NCI-H2107 (cell line): ENCODE results near the gene MARCHF5.
"Not testable (repeated sequence)": the region's sequence is repeated elsewhere in the genome, so short reads cannot be mapped to it uniquely, and the experiment has no call there.

Experiments used
- DNase-seq: peaks from one replicate; lab custom pipeline; 2025; lab: John Stamatoyannopoulos, UW

The MARCHF5 gene

DNA sequence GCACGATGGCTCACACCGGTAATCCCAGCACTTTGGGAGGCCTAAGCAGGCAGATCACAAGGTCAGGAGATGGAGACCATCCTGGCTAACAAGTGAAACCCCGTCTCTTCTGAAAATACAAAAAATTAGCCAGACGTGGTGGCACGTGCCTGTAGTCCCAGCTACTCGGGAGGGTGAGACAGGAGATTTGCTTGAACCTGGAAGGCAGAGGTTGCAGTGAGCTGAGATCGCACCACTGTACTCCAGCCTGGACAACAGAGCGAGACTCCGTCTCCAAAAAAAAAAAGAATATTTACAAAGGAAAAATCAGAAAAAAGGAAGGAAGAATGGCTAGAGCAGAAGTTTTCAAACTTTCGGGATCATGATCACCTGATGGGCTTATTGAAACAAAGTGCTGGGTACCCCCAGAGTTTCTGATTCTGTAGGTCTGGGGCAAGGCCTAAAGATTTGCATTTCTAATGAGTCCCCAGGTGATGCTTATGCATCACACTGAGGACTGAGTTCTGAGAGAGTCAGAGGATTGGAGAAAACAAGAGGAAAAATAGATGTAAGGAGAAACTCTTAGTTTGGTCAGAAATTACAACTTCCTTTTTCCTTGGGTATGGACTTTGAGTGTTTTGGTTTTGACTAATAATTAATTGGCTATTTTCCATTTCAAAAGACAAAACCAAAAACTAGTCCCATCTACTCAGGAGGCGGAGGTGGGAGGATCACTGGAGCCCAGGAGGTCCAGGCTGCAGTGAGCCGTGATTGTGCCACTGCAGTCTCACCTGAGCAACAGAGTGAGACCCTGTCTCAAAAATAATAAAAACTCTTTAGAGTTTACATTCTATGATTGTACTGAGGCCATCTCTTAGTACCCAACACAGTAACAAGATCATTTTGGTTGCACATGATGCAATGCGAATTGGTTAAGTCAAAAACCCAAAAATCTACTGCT is 14.4 kb downstream of the MARCHF5 start:
- no peak for DNase-seq

DNA sequence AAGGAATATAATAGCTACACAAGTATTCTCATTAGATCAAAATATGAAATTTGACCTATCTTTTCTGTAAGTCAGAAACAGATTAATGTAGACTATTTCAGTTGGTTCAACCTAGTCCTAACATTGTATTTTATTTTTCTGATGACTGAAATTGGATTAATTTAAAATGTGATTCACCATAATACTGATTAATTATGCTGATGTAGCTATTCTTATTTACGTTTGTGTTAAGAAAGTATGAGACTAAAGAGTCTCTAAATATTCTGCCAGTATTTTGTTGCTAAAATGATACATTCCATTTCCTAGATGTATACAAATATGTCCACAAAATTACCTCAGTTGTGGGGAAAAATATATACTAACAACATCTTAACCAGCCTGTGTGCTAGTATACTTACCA is 18.3 kb downstream of the MARCHF5 start:
- DNase-seq = no peak

DNA sequence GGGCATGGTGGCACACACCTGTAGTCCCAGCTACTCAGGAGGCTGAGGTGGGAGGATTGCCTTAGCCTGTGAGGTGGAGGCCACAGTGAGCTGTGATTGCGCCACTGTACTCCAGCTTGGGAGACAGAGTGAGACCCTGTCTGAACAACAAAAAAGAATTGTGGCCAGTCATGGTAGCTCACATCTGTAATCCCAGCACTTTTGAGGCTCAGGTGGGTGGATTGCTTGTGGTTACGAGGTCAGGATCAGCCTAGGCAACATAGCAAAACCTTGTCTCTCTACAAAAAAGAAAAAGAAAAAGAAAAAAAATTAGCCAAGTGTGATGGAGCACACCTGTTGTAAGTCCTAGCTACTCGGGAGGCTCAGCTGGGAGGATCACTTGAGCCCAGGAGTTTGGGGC is 22.8 kb downstream of the MARCHF5 start:
- no peak for DNase-seq

DNA sequence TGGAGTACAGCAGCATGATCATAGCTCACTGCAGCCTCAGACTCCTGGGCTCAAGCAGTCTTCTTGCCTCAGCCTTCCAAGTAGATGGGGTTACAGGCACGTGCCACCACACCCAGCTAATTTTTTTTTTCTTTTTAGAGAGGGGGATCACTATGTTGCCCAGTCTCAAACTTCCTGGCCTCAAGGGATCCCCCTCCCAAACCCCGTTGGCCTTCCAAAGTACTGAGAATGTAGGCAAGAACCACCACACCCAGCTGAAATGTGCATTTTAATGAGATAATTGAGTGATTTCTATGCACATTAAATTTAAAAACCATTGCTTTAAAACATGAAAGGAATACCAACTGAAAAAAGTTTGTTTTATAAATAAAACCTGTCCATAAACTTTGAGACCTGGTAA is 25.6 kb downstream of the MARCHF5 start:
- DNase-seq = no peak

DNA sequence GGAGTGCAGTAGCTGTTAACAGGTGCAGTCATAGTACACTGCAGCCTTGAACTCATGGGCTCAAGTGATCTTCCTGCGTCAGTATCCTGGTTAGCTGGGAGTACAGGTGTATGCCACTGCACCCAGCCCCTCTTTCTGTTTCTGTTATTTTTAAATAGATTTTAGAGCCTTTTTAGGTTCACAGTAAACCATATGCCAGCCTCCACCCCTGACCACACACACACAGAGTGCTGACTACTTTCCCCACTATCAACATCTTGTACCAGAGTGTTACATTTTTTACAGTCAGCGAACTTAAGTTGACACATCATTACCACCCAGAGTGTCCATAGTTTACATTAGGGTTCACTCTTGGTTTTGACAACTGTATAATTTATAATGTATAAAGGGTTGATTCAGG is 32.1 kb downstream of the MARCHF5 start:
- no peak for DNase-seq

DNA sequence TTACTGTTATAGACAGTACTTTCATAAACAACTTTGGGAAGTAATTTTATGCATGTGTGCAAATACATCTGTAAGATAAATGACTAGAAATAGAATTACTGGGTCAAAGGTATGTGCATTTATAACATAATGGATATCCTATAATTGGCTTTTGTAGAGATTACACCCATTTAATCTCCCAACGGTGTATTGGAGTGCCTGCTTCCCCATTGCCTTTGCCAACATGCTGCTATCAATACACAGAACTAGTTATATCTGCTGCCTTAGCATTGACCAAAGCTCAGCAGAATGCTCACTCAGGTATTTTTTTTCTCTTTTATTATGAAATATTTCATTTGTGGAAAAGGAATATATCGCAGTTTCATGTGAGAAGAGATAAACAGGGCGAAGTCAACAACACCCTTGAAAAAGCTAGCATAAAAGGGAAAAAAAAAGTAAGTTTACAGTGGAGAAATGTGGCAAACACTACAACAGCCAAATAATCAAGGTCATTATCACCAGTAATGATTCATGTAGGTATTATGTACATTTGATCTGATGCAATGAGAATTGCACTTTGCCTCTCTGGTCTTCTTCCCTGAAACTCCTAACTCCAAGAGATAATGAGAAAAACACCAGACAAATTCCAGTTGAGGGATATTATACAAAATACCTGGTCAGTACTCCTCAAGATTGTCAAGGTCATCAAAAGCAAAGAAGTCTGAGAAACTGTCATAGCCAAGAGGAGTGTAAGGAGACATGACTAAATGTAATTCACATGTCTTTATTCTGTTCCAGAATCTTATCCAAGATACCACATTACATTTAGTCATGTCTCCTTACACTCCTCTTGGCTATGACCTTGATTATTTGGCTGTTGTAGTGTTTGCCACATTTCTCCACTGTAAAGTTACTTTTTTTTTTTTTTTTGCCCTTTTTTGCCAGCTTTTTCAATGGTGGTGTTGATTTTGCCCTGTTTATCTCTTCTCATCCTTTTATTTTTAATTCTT is 36.8 kb downstream of the MARCHF5 start:
- no peak for DNase-seq

DNA sequence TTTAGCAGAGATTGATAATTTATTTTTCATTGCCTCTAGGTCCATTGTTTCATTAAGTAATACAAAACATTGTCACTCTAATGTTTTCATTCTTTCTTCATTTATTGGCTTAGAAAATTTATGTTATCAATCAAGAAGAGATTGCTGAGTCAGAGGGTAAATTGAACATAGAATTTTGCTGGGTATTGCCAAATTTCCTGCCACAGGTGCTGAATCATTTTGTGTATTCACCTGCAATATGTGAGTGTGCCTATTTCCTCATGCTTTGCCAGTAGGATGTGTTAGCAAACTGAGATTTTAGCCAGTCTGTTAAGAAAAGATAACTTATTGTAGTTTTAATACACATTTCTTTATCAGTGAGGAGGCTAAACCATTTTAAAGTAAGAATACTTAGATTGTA is 38.0 kb downstream of the MARCHF5 start:
- no peak for DNase-seq

DNA sequence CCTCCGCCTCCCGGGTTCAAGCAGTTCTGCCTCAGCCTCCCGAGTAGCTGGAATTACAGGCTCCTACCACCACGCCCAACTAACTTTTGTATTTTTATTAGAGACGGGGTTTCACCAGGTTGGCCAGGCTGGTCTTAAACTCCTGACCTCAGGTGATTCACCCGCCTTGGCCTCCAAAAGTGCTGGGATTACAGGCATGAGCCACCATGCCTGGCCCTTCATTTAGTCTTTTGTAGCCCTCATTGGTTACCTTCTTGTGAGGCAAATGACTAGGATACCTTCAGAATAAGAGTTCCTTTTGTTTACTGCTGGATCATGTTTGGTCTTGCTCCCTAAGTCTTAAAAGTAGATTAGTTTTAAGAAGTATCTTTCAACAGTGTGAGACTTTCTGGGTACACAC is 39.0 kb downstream of the MARCHF5 start:
- not testable (repeated sequence) for DNase-seq

DNA sequence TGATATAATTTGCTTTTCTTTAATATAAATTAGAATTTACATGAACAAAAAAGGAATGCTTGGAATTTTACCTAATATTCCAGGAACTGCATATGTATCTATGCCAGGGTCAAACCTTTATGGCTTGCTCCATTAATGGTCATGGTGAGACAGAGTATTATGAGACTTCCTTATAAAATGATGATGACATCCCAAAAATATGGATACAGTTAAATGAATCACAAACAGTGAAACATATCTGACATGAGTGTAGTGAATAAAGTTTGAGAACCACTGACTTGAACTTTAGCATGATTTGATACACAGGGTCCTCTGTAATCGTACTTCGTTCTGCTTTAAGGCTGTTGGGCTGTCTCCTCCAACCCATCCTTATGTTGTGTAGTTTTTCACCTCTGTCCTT is 51.8 kb downstream of the MARCHF5 start:
- no peak for DNase-seq

DNA sequence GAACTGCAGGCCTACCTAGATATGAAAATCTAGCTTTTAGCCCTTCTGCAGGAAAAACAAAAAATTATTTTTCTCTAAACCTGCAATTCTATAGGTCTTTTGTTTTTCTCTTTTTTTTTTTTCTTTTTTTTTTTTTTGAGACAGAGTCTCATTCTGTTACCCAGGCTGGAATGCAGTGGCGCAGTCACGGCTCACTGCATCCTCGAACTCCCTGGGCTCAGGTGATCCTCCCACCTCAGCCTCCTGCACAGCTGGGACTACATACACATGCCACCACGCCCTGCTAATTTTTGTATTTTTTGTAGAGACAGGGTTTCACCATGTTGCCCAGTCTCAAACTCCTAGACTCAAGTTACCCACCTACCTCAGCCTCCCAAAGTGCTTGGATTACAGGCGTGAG is 54.6 kb downstream of the MARCHF5 start:
- DNase-seq = not testable (repeated sequence)

DNA sequence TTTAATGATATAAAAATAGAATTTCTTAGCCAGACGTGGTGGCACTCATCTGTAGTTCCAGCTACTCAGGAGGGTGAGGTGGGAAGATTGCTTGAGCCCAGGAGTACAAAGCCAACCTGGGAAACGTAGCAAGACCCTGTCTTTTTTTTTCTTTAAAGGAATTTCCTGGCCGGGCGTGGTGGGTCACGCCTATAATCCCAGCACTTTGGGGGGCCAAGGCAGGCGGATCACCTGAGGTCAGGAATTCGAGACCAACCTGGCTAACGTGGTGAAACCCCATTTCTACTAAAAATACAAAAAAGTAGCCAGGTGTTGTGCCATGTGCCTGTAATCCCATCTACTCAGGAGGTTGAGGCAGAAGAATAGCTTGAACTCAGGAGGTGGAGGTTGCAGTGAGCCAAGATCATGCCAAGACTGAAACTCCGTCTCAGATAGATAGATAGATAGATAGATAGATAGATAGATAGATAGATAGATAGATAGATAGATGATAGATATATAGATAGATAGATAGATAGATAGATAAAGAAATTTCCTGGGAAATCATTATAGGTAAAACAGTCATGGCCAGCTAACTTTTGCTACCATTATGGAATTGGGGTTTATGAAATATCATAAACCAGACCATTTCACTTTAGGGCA is 56.2 kb downstream of the MARCHF5 start:
- DNase-seq = not testable (repeated sequence)

DNA sequence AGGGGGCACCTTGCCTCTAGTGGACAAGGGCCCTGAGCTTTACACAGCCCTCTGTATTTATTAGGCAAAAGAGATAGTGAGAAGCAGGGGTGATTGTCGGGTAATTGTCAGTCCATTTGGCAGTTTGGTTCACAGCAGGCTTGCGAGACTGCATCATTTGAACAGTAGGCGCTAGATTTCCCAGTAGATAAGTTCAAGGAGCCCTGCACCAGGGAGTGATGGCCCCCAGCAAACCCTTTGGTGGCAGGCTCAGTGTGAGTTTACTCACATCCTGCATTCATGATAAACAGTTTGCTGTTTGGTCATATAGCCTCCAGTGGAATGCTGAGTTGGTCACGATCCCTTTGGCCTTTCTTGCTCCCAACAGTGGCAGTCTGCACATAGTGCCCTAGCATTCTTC is 59.4 kb downstream of the MARCHF5 start:
- no peak for DNase-seq

DNA sequence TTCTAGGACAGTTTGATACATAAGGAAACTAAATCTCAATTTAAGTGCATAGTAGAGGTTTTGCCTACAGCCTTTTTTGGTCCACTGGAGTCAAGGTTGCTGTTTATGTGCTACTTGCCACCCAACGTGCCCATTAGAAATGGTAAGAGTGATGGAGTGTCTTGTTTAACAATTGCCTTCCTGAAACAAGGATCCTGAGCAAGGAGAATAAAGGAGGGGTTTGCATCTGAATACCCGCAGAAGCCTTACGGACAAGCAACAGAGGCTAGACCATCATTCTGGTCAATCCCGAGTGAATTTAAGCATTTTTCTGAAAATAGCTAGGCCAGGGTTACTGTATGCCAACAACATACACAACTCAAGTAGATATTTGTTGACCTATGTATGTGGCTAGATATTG is 63.6 kb downstream of the MARCHF5 start:
- DNase-seq = no peak

DNA sequence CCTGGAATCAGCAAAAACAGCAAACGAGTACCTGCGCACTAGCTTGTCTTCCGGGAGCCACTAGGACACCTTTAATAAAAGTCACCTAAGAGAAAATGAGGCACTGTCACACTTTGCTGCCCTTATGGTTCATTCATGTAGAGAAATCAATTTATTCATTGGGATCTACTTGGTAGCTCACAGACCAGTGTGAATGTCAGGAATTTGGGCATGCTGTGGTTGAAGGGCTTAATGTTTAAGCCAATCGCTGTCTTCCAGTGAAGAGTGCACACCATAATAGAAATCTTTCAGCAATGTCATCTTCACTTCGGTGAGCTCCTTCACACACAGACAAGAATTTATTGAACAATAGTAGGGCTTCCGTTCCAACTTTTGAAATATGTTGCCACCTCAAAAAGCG is 65.1 kb downstream of the MARCHF5 start:
- DNase-seq = no peak

DNA sequence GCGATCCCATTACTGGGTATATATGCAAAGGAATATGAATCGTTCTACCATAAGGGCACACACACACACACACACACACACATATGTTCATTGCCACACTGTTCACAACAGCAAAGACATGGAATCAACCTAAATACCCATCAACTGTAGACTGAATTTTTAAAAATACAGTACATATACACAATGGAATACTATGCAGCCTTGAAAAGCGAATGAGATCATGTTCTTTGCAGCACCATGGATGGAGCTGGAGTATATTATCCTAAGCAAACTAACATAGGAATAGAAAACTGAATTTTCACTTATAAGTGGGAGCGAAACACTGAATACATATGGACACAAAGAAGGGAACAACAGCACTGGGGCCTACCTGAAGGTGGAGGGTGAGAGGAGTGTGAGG is 72.5 kb downstream of the MARCHF5 start:
- DNase-seq = no peak

DNA sequence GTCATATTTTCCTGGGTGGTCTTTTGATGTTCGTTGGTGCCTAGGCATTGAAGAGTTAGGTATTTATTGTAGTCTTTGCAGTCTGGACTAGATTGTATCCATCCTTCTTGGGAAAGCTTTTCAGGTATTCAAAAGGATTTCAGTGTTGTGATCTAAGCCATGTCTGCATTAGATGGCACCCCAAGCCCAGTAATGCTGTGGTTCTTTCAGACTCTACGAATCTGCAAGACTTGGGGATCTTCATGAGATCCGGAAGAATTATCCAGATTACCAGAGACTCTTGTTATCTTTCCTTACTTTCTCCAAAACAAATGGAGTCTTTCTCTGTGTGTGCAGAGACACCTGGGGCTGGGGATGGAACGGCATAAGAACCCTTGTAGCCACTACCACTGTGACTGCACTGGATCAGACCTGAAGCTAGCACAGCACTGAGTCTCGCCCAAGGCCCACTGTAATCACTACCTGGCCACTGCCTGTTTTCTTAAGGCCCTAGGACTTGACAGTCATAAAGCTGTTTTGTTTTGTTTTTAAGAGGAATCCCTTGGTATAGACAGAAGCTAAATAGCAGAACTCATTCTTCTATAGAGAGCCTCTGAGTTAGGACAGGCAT is 75.5 kb downstream of the MARCHF5 start:
- no peak for DNase-seq

DNA sequence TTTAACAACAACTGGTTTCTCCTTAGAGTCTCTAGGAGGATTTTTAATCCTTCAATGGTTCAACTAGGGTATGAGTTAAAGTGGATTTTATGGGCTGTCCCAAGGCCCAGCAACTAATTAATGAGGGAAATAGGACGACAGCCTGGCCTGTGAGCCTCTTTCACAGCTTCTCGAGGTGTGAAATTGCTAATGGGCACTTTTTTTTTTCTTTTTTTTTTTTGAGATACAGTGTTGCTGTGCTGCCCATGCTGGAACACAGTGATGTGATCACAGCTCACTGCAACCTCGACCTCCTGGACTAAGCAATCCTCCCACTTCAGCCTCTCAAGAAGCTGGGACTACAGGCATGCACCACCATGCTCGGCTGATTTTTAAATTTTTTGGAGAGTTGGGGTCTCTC is 87.0 kb downstream of the MARCHF5 start:
- no peak for DNase-seq

DNA sequence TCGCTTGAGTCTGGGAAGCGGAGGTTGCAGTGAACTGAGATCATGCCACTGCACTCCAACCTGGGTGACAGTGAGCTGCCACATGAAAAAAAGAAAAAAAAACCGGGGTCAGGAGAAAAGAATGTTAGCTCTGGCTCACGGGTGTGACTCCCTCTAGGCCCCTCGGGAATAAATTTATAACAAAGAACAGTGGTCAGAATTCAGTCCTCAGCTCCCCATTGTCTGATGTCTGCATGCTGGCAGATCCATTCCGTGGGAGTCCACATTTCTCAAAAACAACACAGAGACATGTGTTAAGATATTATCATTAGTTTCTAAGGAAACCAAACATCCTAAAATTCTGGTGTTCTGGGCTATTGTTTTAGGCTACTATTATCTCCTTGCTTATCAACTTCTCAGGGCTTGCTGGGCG is 90.6 kb downstream of the MARCHF5 start:
- no peak for DNase-seq

DNA sequence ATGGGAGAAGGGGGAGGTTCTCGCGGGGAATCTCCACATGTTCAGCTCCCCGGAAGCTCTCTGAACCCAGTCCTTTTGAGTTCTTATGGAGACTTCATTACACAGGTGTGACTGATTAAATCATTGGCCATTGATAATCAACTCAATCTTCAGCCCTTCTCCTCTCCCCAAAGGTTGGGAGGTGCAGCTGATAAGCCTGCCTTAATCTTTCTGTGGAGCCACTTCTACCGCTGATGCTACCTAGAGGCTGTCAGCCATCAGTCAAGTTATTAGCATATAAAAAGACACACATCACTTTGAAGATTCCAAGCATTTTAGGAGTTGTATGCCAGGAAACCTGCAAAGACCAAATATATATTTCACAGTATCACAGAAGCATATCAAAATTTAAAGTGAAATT is 91.7 kb downstream of the MARCHF5 start:
- no peak for DNase-seq

DNA sequence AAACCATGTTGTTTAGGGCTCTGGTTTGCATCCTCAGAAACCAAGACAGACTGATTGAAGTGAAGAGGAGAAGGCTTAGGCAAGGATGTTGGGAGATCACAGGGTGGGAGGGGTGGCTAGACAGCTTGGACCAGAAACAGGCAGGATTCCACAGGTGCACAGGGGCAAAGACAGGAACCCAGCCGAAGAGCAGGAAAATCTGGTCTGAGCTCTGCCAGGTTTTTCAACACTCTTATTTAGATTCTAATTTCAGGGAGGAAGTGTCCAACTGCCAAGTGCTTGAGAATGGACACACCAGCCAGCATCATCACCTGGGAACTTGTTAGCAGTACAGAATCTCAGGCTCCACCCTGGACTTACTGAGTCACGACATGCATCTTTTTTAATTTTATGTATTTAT is 93.8 kb downstream of the MARCHF5 start:
- DNase-seq = no peak

DNA sequence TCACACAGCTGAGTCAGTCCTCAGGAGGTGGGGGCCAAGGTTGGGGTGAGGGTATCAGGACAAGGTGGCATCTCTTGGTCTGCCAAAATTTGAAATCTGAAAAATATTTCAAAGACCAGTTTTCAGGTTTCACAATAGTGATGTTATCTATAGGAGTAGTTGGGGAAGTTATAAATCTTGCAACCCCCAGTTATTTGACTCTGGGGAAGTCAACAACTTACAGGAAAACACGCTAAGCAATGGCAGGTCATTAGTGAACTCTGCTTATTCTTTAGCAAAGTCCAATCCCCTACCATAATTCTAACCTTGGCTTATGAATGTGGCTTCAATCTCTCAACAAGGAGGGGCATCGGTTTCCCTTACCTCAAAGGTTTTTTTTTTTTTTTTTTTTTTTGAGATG is 94.9 kb downstream of the MARCHF5 start:
- DNase-seq = no peak
